NCI-H526 treated with DMSO at 0.1 percent for 48 hours (cell line): ENCODE results near the gene MUC20.

Source experiments
- DNase-seq: peaks from one replicate; lab custom pipeline; 2025; lab: John Stamatoyannopoulos, UW

The MUC20 gene

DNA sequence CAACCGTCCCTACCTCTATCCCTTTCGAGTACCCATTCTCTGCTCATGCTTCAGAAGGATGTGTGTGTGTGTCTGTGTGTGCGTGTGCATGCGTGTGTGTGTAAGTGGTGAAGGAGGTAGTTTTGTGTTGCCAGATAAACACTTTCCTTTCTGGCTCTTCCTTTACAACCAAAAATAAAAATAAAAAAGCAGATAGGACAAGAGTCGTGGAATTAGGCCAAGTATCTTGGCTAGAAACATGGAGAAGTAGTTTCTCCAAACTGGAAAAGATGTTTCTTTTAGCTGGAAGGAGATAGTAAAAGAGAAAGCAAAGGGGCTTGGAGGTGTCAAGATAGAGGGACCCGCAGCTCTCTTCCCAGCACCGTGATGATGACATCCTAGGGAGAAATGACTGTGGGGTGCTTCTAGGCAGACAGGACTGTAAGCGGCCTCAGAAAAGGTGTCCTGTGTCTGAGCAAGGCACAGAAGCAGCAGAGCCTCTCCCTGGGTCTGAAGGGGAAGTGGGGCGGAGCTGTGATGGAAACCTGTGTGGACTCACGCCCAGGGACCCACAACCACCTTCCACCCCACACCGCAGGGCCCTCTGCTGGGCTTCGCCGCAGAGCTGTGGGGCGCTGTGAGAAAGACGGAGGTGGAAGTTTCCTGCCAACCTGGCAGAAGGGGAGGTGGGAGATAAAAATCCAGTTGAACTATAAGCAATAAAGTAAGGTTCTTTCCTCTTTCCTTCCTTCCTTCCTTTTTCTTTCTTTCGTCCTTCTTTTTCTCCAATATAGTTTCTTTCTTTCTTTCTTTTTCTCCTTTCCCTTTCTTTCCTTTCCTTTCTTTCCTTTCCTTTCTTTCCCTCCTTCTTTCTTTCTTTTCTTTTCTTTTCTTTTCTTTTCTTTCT lies 35.3 kb downstream of the MUC20 start:
- DNase-seq, result no peak

DNA sequence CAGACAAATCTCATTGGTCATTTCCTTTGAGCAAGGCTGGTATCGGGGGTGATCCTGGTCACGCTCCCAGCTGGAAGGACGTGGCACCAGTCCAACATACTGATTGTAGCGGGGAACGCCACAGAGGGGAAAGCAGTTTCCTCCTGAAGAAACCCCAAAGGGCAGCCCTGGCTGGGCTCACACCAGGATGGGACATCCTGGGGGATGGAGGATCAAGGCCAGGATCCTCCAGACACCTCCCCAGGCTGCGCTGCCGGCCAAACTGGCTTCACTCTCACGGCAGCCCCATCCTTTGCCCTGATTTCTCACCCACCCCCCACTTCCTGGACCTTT lies 36.6 kb downstream of the MUC20 start:
- no peak for DNase-seq

DNA sequence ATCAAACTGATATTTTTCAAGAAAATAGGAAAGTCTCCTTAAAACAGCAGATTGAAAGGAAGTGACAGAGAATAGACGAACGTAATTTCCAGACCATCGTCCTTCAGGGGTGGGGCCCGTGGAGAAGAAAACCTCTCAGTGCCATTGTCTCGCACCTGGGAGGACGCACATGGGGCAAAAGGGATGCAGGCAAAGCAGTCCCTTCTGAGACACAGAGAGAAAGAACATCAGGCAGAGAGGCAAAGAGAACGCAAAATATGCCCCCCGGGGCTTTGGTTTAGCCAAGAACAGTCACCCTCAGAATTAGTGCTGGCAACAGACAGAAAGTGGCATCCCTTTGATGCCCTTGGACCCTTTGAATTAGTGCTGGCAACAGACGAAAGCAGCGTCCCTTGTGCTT lies 37.0 kb downstream of the MUC20 start:
- no peak for DNase-seq

DNA sequence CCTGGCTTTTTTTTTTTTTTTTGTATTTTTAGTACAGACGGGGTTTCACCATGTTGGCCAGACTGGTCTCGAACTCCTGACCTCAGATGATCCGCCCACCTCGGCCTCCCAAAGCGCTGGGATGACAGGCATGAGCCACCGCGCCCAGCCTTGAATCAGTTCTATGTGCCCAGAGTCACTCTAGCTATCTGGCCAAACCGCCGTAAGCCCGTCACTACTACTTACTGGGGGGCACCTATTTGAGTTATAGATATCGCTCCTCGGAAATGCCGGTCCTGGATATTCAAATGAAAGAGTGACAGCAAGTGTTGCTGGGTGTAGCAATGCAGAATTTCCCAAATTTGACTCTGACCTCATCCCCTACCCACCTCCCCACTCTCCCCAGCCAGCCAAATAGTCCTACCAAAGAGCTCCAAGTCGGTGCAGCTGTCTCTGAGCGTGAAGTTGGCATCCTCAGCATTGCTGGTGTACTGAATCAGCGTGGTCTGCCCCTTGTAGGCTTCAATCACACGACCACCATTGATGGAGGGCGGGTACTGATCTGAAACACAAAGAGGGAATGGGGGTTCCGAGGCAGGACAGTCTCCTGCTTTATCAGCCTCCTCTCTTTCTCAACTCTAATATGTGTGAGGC lies 38.1 kb downstream of the MUC20 start:
- no peak for DNase-seq

DNA sequence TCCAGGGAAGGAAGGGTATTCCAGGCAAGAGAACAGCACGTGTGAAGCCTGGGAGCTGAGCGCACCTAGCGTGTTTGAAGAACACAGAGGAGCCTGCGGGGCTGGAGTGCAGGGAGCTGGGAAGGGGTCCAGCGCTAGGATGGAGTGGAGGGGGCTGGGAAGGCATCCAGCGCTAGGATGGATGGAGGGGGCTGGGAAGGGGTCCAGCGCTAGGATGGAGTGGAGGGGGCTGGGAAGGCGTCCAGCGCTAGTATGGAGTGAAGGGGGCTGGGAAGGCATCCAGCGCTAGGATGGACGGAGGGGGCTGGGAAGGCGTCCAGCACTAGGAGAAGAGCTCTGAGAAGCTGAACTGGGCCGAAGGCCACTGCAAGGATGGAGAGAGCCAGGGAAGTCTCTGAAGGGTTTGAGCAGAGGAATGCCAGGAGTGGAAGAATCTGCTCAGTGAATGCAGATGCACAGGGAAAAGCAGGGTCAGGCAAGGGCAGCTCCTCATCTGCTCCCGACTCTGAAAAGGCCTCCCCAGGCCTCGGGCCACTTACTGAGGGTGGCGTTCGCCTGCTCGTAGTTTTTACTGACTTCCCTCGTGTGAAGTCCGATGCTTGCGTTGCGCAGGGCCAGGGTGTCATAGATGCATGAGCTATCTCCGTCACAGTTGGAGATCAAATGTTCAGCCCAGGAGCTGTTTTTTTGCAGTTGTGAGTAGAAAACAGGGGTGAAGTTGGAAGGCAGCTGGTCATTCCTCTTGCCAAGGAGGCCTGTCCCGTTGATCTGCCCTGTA lies 39.8 kb downstream of the MUC20 start:
- no peak for DNase-seq

DNA sequence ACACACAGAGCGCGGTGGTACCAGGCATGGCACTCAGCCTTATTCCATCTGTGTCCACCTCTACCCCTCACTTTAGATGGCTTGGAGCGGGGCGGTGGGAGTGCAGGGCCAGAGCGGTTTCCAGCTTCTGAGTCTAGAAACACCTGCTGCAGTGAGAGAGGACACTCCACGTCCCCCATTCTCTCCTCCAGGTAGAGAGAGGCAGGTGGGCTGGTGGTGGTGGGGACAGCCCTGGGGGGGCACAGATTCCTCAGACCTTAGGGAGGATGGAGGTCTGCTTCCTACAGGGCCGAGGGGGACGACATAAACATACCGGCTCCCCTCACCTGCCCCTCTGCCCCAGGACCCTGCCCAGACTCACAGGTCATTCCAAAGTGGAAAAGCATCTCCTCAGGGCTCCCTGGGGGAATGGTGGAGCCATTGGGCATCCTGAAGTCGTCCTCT lies 40.4 kb downstream of the MUC20 start:
- DNase-seq, result no peak

DNA sequence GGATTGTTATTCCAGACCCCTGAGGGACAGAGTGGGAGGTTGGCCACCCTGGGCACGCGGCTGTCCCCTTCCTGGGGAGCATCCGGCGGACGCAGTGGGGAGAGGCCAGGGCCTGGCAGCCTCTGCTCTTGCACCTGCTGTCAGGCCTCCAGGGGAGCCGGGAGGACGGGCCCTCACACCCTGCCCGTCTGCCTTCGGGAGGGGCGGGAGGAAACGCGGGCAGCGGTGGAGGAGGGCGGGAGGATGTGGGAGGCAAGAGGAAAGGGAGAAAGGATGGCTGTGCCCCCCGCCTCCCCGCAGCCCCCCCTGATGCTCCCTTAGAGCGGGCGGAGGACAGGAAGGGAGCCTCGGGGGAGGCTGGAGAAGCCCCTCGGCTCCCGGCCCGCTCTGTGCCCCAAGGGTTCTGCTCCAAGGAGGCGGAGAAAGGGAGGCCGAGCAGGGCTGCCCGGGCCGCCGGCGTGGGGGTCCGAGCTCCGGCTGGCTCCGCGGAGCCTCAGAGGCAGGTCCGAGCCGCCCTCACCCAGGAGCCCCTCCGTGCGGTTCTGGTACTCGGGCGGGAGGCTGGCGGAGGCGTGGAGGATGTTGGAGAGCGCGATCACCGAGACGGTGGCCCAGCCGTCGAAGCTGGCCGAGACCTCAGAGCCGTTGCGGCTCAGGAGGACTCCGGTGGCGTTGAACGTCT lies 40.9 kb downstream of the MUC20 start:
- DNase-seq, result no peak

DNA sequence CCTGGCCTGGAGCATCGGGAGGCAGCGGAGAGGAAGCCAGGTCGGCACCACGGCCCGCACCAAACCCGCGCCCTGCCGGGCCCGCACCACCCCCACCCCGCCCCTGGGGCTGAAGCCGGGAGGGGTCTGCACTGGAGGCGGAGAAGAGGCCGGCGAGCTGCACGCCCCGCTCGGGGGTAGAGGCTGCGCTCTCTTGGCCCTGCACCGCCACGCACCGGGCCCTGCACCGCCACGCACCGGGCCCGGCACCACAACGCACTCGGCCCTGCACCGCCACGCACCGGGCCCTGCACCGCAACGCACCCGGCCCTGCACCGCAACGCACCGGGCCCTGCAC lies 41.4 kb downstream of the MUC20 start:
- no peak for DNase-seq

DNA sequence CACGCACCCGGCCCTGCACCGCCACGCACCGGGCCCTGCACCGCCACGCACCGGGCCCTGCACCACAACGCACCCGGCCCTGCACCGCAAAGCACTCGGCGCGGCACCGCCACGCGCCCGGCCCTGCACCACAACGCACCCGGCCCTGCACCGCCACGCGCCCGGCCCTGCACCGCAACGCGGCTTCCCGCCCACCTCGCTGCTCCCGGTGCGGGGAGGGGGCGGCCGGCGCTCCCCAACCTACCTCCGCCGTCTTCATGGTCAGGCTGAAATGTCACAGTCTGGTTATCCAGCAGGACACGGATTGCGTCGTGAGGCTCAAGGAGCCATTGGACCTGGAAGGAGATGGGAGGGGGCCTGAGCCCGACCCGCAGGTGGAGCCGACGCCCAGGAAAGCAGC lies 41.8 kb downstream of the MUC20 start:
- DNase-seq, result no peak

DNA sequence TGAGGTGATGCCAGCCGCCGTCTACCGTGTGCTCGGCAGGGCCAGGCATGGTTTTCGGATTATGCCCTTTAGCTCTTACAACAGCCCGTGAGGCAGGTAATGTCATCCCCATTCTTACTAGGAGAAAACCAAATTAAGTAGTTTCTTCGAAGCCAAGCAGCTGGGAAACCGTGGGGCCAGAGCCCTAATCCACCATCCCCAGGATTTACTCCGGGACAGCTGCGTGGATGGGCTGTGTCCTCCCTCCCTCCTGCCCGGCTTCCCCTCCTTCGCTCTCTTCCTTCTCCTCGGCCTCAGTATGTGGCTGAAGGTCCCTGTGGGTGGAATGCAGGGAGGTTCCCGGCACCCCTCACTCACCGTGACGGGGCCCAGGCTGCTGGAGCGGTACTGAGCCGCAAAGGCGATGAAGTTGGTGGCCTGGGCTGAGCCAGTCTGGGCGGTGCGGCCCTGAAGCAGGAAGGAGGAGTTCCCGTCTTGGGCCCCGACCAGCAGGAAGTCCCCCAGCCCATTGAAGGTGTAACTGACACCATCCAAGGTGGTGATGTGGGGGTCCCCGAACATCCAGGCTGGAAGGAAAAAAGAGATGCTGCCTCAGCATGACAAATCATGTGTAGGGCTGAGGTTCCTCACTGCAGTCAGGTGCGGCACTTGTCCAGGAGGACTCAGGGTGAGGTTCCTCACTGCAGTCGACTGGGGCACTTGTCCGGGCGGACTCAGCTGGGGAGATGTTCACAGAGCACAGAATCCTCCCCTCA lies 42.5 kb downstream of the MUC20 start:
- DNase-seq, result no peak

DNA sequence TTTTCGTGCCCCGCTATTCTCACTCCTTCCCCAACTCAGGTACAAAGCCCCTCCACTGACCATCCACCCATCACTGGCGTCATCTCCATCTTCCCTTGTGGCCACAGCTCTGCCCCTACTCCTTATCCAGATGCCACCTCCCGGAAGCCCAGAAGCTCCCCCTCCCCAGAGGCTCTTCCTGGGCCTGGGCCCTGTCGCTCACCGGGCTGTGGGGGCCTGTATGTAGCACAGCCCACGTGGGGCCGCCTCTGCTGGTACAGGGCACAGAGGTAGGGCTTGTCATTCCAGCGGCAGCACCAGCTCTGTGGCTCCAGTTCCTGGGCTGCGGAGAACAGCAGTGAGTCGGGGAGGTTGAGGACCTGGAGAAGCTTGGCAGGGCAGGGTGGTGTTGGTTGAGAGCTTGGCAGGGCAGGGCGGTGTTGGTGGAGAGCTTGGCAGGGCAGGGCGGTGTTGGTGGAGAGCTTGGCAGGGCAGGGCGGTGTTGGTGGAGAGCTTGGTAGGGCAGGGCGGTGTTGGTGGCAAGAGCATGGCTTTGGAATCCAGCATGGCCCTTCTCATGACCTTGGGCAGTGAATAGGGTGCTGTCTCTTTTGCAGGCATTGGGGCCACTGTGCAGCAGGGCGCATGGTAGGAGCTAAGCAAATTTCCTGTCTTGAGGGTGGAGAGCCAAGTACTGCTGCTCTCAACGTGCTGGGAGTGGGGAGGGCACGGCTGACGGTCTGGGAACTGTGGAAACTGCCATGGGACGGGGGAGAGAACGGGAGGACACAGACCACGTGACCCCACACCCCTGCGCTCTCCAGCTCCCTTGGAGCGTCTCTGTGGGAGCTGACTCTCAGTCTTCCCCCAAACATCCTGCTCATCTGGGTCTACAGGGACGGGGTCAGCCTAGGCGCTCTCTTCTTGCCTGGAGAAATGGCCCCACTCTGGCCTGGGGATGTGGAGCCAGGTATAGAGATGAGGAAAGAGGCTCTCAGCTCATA lies 43.4 kb downstream of the MUC20 start:
- no peak for DNase-seq

DNA sequence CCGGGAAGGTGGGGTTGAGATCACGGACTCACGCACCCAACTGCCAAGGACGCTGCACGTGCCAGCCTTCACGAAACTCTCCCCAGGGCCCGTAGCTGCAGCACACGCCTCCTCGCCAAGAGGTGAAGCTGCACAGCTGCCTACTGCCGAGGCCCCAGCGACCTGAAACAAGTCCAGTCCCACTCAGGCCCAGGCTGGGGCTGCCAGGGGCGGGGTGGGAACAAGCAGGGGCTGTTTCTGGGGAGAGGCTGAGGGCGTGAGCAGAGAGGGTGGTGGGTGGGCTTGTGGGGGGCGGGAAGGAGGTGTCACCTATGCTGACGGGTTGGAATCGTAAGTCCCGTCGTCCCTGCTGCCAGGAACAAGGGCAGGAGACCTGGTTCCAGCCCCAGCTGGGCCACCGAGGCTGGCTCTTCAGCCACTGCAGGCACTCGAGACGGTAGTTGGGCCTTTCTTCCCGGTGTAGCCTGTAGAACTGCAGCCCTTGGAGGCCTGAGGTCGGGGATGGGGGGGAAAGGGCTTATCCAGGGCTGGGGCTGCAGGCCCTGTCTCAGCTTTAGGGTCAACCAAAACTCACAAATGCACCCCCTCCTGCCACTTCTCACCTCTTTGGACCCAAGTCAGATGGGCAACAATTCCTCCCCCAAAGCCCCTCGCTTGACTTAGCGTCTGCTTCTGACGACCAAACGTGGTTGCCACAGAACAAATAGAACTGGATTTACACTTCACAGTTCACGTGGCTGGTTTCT lies 44.4 kb downstream of the MUC20 start:
- DNase-seq, result no peak

DNA sequence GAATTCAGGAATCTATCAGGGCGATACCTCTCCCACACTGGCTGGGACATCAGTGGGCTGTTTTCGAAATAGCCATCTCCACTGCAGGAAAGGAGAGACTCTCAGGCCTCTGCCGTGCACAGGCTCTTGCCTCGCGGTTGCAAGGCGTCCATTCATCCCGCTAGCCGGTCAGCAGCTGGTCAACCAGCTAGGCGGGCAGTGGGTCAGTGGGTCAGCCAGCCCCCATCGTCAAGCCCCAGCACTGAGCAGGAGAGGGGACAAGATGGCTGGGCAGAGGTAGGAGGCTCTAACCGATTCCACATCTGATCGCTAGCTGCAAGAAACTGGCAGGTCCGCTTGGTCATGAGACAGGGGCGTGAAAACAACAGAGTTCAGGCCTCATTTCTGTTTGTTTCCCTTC lies 45.9 kb downstream of the MUC20 start:
- DNase-seq, result no peak

DNA sequence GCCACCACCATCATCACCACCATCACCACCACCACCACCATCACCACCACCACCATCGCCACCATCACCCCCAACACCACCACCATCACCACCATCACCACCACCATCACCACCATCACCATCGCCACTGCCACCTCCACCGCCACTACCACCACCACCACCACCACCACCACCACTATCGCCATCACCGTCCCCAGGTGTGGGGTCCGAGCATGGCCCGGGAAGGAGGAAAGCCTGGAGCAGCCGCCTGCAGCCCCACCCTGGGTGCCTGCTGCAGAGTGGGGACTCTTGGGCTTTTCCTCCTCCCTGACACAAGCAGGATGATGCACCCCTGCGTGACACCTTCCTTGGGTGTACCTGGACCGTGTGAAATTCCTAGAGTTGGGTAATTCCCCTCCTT lies 47.0 kb downstream of the MUC20 start:
- no peak for DNase-seq

DNA sequence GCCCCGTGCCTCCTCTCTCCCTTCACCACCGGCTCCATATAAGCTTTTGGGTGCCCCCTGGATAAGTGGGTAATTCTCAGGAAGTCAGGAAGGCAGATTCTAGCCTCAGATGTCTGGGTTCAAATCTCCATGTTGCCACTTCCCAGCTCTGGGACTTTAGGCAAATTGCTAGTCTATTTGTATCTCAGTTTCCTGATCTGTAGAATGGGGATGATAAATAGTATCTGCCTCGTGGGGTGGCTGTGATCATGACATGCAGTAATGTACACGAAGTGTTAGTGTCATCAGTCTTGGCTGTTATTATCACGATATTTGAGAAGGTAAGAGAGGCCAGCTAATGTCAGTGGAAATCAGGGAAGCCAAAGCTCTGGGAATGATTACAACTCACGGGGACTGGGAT lies 47.6 kb downstream of the MUC20 start:
- DNase-seq, result no peak

DNA sequence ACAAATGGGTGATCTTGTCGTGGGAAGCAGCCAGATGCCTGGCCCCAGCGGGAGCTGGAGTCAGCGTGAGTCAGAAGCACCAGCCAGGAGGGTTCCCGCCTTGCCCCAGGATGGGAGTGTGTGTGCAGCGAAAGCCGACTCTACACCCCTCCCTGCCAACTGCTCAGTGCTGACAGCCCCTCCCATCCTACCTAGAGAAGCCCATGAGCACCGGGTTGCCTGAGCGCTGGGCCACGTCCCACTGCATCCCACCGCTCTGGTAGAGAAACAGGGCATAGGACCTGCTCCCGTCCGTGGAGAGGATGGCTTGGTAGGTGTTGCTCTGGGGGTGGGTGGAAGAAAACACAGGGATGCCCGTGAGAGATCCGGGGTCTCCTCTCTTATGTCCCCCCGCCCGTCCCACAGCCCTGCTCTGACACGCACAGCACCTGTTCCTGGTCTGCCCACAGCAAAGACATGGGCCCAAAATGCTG lies 48.1 kb downstream of the MUC20 start:
- no peak for DNase-seq

DNA sequence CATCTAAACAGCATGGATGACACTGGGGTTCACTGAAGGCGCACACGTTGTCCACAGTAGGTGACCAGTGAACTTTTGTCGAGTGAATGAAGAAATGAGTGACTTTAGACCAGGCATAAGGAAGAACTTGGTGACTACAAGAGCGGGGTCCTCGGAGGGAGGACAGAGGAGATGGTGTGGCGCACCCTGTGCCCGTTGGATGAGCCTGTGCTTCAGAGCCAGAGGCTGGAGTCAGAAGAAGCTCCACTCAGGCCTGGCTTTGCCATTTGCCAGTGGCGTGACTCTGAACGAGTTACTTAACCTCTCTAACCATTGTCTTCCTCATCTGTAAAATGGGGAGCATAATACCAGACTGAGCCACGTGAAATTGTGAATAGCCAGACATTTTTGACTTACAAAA lies 48.8 kb downstream of the MUC20 start:
- no peak for DNase-seq

DNA sequence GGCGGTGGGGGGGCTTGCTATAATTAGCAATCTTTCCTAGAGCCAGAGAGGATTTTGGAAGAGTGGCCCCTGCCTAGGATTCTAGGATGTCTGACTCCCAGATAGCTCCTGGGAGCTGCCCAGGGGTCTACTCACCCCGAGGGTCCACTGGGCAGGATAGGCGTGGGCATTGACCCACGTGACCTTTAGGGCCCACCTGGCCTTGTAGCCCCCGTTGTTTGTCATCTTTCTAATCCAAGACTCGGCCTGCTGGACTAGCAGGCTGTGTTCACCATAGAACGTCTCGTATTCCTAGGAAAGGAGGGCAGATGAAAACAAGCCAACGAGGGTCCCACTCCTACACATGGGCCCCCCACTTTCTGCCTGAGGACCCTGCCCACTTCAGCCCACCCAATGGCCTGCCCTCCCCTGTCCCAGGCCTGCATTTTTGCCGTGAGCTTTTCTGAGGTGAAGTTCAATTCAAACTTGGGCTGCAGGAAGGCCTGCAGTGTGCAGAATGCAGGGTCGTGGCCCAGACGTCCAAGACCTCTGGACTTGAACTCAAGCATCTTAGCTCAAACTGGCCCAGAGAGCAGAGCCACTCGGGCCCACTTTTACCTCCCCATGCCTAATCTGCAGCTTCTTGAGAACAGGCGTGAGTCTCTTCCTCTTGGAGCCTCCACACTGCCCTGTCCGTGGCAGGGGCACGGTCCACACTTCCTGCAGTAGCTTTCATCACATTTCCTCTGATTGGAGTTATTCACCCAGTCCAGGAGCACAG lies 49.5 kb downstream of the MUC20 start:
- no peak for DNase-seq
